NOMO-1 treated with DMSO at 0.1 percent for 48 hours (cell line): Measurements from ENCODE around the gene SCRT2.
A peak's percentile ranks its signal among the peaks of the same experiment; 100 is the strongest.
"Not testable (repeated sequence)": the region's sequence is repeated elsewhere in the genome, so short reads cannot be mapped to it uniquely, and the experiment has no call there.

ENCODE experiments used
- DNase-seq: peaks from one replicate; lab custom pipeline; 2025; ENCODE audit not compliant: unreplicated experiment; lab: John Stamatoyannopoulos, UW

The SCRT2 gene

GRCh38 chr20:675453-676314, at the start of gene SCRT2:
Gene SCRT2 (minus strand): TSS chr20:675802. CDS start chr20:675601, 201 bp downstream.
- DNase-seq, result peak; percentile 26

- not testable (repeated sequence) for DNase-seq
Measured at GRCh38 chr20:724797-725196, 49.2 kb upstream of the SCRT2 start.

- DNase-seq, result no peak
Measured at GRCh38 chr20:723756-724155, 48.2 kb upstream of the SCRT2 start.

GRCh38 chr20:722822-723644, 47.4 kb upstream of the SCRT2 start:
- no peak for DNase-seq

- DNase-seq, result no peak
Measured at GRCh38 chr20:721876-722275, 46.3 kb upstream of the SCRT2 start.

- DNase-seq, result no peak
Measured at GRCh38 chr20:719816-720215, 44.2 kb upstream of the SCRT2 start.

GRCh38 chr20:719068-719467, 43.5 kb upstream of the SCRT2 start:
- no peak for DNase-seq

GRCh38 chr20:717832-718231, 42.2 kb upstream of the SCRT2 start:
- DNase-seq, result no peak

GRCh38 chr20:717271-717670, 41.7 kb upstream of the SCRT2 start:
- no peak for DNase-seq

- DNase-seq, result no peak
Measured at GRCh38 chr20:714453-714852, 38.9 kb upstream of the SCRT2 start.

GRCh38 chr20:711576-711975, 36.0 kb upstream of the SCRT2 start:
- DNase-seq, result no peak

- no peak for DNase-seq
Measured at GRCh38 chr20:710780-711450, 35.3 kb upstream of the SCRT2 start.

GRCh38 chr20:709991-710779, 34.6 kb upstream of the SCRT2 start:
- no peak for DNase-seq

- DNase-seq, result no peak
Measured at GRCh38 chr20:709423-709822, 33.8 kb upstream of the SCRT2 start.

- no peak for DNase-seq
Measured at GRCh38 chr20:708956-709355, 33.4 kb upstream of the SCRT2 start.

GRCh38 chr20:707451-708110, 32.0 kb upstream of the SCRT2 start:
- no peak for DNase-seq

GRCh38 chr20:706366-706885, 30.8 kb upstream of the SCRT2 start:
- DNase-seq, result no peak

GRCh38 chr20:704726-705125, 29.1 kb upstream of the SCRT2 start:
- DNase-seq, result no peak

- DNase-seq, result no peak
Measured at GRCh38 chr20:703426-703825, 27.8 kb upstream of the SCRT2 start.

- DNase-seq, result no peak
Measured at GRCh38 chr20:703006-703405, 27.4 kb upstream of the SCRT2 start.
